HEK293 (cell line): ENCODE measurements around the gene PAK2.

Experiments used
- ZNF133 ChIP-seq: fragments of 450-650 bp; formaldehyde crosslinking; IDR thresholded peaks from 2 replicates; pipeline ENCODE4 v1.5.1; 2016; ENCODE audit warnings: missing biosample characterization, missing genetic modification characterization
- ZNF561 ChIP-seq: fragments of 450-650 bp; IDR thresholded peaks from 2 replicates; pipeline ENCODE4 v1.5.1; 2018; ENCODE audit warnings: missing biosample characterization, missing genetic modification characterization, borderline replicate concordance
- ZNF707 ChIP-seq: fragments of 450-650 bp; formaldehyde crosslinking; IDR thresholded peaks from 2 replicates; pipeline ENCODE4 v1.5.1; 2016; ENCODE audit warnings: missing biosample characterization, missing genetic modification characterization
- TF ChIP-seq, protein P1 (sequence below): fragments of 450-650 bp; formaldehyde crosslinking; IDR thresholded peaks from 2 replicates; pipeline ENCODE4 v1.5.1; 2016; ENCODE audit warnings: missing biosample characterization, missing genetic modification characterization
- TF ChIP-seq, protein P2 (sequence below): fragments of 450-650 bp; formaldehyde crosslinking; IDR thresholded peaks from 2 replicates; pipeline ENCODE4 v1.5.1; 2016; ENCODE audit warnings: missing biosample characterization, missing genetic modification characterization, low read depth

DNA sequence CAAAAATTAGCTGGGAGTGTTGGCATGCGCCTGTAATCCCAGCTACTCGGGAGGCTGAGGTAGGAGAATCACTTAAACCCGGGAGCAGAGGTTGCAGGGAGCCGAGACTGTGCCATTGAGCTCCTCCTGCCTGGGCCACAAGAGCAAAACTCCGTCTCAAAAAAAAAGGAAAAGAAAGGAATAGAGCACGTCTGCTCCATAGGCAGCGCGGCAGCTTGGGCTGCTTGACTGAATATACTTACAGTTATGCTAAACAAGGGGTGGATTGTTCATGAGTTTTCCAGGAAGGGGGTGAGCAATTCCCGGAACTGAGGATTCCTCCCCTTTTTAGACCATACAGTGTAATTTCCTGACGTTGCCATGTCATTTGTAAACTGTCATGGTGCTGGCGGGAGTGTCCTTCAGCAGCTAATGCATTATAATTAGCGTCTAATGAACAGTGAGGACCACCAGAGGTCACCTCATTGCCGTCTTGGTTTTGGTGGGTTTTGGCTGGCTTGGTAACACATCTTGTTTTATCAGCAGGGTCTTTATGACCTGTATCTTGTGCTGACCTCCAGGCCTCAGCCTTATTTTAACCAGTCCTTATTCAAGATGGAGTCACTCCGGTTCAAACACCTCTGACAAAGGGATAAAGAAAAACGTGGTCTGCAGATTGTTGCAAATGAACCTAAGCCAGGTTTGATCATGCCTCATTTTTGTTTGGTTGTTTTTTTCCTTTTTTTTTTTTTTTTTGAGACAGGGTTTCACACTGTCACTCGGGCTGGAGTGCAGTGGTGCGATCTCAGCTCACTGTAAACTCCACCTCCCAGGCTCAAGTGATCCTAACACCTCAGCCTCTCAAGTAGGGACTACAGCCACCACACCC, 103.1 kb downstream of the PAK2 start:
- TF ChIP-seq, protein P1, sequence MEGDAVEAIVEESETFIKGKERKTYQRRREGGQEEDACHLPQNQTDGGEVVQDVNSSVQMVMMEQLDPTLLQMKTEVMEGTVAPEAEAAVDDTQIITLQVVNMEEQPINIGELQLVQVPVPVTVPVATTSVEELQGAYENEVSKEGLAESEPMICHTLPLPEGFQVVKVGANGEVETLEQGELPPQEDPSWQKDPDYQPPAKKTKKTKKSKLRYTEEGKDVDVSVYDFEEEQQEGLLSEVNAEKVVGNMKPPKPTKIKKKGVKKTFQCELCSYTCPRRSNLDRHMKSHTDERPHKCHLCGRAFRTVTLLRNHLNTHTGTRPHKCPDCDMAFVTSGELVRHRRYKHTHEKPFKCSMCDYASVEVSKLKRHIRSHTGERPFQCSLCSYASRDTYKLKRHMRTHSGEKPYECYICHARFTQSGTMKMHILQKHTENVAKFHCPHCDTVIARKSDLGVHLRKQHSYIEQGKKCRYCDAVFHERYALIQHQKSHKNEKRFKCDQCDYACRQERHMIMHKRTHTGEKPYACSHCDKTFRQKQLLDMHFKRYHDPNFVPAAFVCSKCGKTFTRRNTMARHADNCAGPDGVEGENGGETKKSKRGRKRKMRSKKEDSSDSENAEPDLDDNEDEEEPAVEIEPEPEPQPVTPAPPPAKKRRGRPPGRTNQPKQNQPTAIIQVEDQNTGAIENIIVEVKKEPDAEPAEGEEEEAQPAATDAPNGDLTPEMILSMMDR (tag by site-specific recombination) = no peak
- TF ChIP-seq ZNF707 (tag by site-specific recombination) (no peak), ZNF133 (no peak), ZNF561 (tag by site-specific recombination) (no peak)
- TF ChIP-seq, protein P2, sequence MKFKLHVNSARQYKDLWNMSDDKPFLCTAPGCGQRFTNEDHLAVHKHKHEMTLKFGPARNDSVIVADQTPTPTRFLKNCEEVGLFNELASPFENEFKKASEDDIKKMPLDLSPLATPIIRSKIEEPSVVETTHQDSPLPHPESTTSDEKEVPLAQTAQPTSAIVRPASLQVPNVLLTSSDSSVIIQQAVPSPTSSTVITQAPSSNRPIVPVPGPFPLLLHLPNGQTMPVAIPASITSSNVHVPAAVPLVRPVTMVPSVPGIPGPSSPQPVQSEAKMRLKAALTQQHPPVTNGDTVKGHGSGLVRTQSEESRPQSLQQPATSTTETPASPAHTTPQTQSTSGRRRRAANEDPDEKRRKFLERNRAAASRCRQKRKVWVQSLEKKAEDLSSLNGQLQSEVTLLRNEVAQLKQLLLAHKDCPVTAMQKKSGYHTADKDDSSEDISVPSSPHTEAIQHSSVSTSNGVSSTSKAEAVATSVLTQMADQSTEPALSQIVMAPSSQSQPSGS (tag by site-specific recombination) = no peak
